HG03175 (cell line): Measurements from ENCODE around the gene ZNF674.

ENCODE experiments used
- ATAC-seq: cut with Tn5 transposase; IDR thresholded peaks from one replicate; pipeline ENCODE4 v1.9.1; 2021; ENCODE audit warnings: mild to moderate bottlenecking, moderate library complexity; ENCODE audit not compliant: unreplicated experiment

Gene ZNF674

GRCh38 chrX:46545111-46546005, at the start of gene ZNF674:
ZNF674 (minus strand) TSS chrX:46545421; CDS start chrX:46542087, 3,334 bp downstream.
- peak; percentile 86 for ATAC-seq

- no peak for ATAC-seq
Observed at GRCh38 chrX:46589977-46590723, 44.9 kb upstream of the ZNF674 start.

GRCh38 chrX:46588263-46588662, 43.0 kb upstream of the ZNF674 start:
- ATAC-seq: no peak

GRCh38 chrX:46587753-46588171, 42.5 kb upstream of the ZNF674 start:
- no peak for ATAC-seq

- no peak for ATAC-seq
Observed at GRCh38 chrX:46587158-46587557, 41.9 kb upstream of the ZNF674 start.

- no peak for ATAC-seq
Observed at GRCh38 chrX:46584736-46585135, 39.5 kb upstream of the ZNF674 start.

- no peak for ATAC-seq
Observed at GRCh38 chrX:46582966-46583365, 37.7 kb upstream of the ZNF674 start.

GRCh38 chrX:46582325-46582724, 37.1 kb upstream of the ZNF674 start:
- no peak for ATAC-seq

- no peak for ATAC-seq
Observed at GRCh38 chrX:46580613-46581012, 35.4 kb upstream of the ZNF674 start.

GRCh38 chrX:46579250-46579649, 34.0 kb upstream of the ZNF674 start:
- no peak for ATAC-seq

- ATAC-seq: no peak
Observed at GRCh38 chrX:46577221-46578005, 32.2 kb upstream of the ZNF674 start.

- ATAC-seq: no peak
Observed at GRCh38 chrX:46576458-46576857, 31.2 kb upstream of the ZNF674 start.

- no peak for ATAC-seq
Observed at GRCh38 chrX:46575991-46576392, 30.8 kb upstream of the ZNF674 start.

- no peak for ATAC-seq
Observed at GRCh38 chrX:46575586-46575985, 30.4 kb upstream of the ZNF674 start.

GRCh38 chrX:46574774-46575381, 29.7 kb upstream of the ZNF674 start:
- ATAC-seq: peak; percentile 11

- ATAC-seq: peak; percentile 40
Observed at GRCh38 chrX:46573892-46574773, 28.9 kb upstream of the ZNF674 start.

GRCh38 chrX:46573331-46573891, 28.2 kb upstream of the ZNF674 start, which contains the start of gene CHST7:
CHST7 (plus strand) TSS chrX:46573765; CDS start chrX:46573932, 167 bp downstream.
- ATAC-seq: peak; percentile 46

GRCh38 chrX:46572340-46572936, 27.2 kb upstream of the ZNF674 start:
- peak; percentile 55 for ATAC-seq
